SK-MEL-5 (cell line): Measurements from ENCODE around the gene FERMT1. TPM values are rescaled to one million over a fixed set of nuclear protein-coding genes. Genes with fewer than 3 reads are reported as not detected.
"Not testable (repeated sequence)": the region's sequence is repeated elsewhere in the genome, so short reads cannot be mapped to it uniquely, and the experiment has no call there.

Experiments
- DNase-seq: peaks from one replicate; pipeline ENCODE4 v3.0.0-alpha.2; 2016; ENCODE audit warnings: low read depth, low spot score
- in situ Hi-C: cut with HindIII; loops from 2 replicates; pipeline ENCODE4 v1.10.0; 2016; ENCODE audit warnings: low sequenced_read_pairs, high pct_unique_total_duplicates, low pct_unique_long_range_greater_than_20kb
- total RNA-seq: library from RNA; depleted of rRNA; stranded (reverse); fragments of >200 nt; shearing (Covaris generic); gene quantifications from 2 replicates; pipeline ENCODE4 v1.2.3, GENCODE V29; 2014

Gene FERMT1
- total RNA-seq, 1 experiment from 2014 or later, result 6.6 TPM

DNA sequence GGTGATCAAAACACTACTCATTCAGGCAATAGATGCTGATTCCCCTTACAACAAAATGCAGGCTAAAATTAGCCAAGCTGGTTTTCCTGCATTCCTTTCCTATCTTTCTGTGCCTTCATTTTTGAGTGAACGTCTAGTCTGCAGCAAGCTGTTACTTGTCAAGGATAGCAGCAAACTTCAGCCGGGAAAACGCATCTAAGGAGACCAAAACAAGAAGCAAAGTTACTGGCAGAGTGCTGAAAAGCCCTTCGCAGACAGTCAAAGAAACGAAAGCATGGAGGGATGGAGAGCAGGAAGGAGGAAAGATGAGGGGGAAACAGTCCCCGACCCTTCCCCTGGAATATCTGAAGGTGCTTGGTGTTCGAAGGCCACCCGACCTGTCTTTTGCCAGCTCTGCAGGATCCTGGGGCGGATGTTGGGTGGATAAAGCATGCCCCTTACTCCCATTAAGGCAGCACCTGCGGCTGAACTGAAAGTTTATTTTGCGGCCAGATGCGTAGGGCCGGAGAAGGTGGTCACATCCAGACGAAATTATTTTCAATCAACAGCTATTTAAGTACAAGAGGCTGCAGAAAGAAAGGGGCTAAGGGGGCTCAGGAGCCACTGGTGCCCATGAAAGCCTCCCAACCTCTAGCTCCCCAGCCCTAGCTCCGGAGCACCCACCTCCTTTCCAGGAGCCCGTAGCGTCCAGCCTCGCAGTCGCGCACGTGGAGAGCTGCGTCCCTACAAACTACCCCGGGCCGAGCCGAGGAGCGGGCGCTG is 538 bp downstream of the FERMT1 start:
- in situ Hi-C loops, result no loop called here
- DNase-seq, result peak; percentile 12

DNA sequence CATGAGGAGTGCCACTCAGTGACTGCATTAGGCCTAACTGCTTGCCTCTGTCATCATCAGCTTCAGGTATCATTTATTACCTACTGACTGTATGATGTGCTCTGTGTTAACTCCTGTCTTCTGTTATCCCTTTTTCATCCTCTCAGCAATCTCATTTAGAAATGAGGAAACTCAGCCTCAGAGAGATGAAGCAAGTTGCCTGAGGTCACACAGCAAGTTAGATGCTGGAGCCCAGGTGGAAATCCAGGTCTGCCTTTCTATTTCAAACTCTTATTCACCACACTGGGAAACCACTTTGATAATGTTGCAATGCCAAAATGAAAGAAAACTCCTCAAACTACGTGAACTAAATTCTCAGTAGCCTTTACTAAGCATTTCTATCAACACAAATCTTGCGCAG is 1.3 kb downstream of the FERMT1 start:
- DNase-seq, result no peak
- in situ Hi-C loops, result no loop called here

DNA sequence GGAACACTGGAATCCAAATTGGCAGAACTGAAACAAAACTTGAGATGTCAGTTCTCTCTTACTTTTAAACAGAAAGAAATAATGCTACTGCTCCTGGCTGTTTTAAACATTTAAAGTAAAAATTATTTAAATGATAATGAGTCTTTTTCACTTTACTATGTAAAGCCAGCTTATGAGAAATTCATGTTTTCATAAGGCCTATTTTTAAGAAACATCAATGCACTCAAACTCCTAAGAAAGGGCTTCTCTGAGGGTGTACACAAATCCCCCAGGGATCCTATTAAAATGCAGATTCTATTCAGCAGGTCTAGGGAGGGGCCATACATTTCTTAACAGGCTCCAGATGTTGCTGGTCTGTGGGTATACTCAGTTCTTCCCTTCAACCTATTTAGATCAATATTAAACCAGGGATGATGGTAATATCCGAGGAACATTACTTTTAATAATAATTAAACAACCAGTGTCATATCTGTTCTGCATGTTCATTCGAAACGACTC is 2.3 kb downstream of the FERMT1 start:
- in situ Hi-C loops, result no loop called here
- DNase-seq, result no peak

DNA sequence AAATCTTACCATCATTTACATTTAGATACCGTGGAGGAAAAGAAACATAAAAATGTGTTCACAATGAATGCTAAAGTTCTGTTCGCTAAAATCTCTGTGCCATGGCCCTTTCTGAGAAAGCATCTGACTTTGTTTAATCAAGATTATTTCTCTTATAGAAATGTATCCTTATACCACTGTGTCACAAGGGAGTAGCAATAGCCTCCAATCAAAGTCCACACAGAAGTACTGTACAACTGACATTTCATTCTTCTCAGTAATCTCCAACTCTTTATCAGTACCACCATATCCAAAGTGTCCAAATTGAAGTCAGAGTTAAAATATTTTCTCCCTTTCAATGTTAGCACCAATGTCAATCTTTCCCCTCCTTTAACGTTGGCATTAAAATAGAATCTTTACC is 6.1 kb downstream of the FERMT1 start:
- in situ Hi-C loops, result no loop called here

DNA sequence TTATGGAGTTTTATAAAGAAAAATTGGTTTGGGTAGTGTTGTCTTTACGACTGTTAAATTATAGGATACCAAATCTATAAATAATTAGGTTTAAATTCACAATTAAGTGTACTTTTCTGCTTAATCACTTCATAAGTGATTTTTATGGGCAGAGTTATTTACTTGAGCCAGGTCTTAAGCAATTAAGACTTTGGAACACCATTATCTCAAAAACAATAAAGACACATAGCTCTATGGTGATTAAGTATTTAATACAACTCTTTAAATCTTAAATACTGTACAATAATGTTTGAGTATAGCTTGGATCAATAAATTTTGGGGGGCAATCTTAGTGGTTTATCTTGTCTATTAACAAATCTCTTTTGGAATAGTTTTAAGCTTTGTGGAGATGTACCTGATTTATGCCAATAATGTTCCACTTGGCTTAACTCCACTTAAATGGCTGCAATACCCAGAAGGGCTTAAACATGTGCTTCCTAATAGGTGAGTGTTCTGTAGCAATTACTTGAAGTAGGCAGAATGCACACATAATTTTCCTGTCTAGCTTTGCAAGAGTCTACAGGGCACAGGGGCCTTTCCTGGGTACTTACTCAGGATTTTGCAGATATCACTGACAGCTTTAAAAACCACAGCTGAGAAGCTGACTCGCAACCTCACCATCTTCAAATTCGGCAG is 7.5 kb downstream of the FERMT1 start:
- DNase-seq, result no peak
- in situ Hi-C loops, result no loop called here

More for the DNA sequence above, 6.1 kb downstream of the FERMT1 start:
- DNase-seq, result no peak

DNA sequence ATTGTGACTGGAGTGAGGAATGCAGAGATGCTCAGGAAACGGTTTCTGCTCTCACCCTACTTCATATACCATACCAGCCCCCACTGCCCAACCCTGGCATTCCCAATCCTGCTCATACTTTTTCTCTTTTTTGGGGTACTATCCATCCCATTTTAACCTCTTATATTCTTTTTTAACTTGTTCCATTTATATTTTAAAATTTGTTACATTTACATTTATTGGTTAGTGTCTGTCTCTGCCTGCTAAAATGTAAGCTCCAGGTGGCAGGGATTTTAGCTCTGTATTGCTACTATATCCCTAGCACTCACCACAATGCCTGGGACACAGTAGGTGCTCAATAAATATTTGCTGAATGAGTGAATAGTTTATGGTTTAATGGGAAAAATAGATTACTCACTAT is 8.1 kb downstream of the FERMT1 start:
- in situ Hi-C loops, result no loop called here

DNA sequence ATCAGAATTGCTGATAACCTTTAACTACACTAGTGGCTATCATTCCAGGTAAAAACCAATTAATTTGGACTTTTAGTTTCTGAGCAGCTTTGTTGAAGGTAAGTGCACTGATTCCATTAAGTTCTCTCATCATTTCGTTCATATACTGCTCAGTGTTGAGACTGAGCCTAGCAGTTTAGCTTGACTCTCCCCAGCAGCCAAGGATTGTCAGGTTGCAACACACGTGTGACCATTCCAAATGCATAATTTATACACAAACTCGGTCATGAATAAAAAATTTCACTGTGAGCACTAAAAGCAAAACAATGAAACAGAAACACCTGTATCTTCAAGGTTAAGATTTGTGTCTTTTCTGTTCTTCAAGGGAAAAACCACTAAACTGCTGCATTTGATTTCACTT is 8.9 kb downstream of the FERMT1 start:
- in situ Hi-C loops, result no loop called here
- DNase-seq, result no peak

More for the DNA sequence above, 8.1 kb downstream of the FERMT1 start:
- DNase-seq, result no peak

DNA sequence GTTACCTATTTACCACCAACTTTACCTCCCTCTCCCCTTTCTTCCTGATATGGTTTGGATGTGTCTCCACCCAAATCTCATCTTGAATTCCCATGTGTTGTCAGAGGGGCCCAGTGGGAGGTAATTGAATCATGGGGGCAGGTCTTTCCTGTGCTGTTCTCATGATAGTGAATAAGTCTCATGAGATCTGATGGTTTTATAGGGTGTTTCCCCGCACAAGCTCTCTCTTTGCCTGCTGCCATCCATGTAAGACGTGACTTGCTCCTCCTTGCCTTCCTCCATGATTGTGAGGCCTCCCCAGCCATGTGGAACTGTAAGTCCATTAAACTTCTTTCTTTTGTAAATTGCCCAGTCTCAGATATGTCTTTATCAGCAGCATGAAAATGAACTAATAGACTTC is 9.9 kb downstream of the FERMT1 start:
- in situ Hi-C loops, DNase-seq: not testable (repeated sequence)

DNA sequence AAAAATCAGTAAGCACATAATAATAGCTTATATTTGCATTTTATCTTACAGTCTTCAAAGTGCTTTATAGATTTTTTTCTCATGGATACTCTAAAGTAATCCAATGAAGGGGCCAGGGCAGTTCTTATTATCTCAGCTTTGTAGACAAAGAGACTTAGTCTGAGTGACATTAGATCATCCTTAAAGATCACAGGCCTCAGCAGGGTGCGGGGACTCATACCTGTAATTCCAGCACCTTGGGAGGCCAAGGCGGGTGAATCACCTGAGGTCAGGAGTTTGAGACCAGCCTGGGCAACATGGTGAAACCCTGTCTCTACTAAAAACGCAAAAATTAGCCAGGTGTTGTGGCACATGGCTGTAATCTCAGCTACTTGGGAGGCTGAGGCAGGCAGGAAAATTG is 14.5 kb downstream of the FERMT1 start:
- in situ Hi-C loops, result no loop called here
- DNase-seq, result no peak

DNA sequence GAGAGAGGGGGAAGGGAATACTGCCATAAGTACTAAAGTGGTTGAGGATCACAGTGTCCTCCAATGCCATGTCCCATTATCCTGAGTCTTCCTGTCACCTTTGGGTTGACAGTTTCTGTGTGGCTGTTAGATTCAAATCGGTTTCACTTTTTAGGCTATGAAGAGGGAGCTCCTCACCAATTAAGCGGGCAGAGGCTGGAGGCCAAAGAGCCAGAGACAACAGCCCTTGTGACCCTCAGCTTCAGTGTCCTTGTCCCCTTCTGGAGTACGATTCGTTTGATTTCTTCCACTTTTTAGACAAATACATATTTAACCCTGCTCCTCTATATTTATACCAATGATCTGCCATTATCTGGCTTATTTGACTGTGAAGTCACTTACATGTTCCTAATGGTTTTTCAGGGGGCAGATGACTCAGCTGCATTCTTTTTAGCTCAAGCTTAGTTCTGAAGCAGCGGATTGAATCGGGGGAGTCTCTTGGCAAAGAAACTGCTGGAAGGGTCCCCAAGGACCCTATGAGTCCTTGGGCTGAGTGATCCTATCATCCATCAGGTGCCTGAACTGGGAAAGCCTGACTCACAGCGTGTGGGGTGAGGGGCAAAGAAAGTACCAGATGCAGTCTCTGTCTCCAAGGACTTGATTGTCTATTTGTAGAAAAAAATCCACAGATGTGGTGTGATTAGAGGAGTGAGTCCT is 18.2 kb downstream of the FERMT1 start:
- DNase-seq, result no peak
- in situ Hi-C loops, result no loop called here

DNA sequence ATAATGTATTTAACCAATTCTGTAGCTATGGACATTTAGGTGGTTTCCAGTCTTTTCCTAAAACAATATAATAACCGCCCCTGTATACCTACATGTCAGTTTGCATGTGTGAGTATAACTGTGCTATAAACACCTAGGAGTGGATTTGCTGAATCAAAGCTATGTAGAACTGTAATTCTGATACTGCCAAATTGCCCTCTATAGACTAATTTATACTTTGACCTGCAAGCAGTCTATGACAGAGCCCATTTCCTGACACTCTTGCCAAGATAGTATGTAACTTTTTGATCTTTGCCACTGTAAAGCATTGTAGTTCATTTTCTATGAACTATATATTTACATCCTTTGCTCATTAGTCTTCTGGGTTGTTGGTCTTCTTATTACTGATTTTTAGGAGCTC is 19.5 kb downstream of the FERMT1 start:
- DNase-seq, result no peak
- in situ Hi-C loops, result no loop called here

DNA sequence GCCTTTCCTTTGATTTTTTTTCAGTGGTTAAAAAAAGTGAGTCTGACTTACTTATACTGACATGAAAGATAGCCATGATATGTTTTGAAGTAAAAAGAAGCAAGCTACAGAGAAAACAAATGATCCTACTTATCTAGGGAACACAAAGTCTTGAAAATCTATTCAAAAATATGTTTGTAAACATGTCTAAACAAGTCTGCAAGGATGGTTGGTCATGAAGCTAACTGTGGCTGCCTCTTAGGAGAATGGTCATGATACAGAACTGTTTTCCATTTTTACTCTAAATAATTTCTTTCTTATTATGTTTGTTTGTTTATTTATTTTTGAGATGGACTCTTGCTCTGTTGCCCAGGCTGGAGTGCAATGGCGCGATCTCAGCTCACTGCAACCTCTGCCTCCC is 21.5 kb downstream of the FERMT1 start:
- in situ Hi-C loops, result no loop called here
- DNase-seq, result no peak

DNA sequence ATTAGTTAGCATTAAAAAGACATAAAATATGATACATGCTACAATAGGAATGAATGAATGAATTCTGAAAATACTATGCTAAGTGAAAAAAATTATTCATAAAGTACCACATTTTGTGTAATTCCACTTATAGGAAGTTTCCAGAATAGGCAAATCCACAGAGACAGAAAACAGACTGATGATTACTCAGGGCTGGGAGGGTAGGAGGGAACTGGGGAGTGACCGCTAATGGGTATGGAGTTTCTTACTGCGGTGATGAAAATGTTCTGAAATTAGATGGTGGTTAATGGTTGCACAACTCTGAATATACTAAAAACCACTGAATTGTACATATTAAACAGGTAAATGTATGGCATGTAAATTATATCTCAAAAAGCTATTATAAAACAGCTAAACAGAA is 22.6 kb downstream of the FERMT1 start:
- no peak for DNase-seq
- in situ Hi-C loops, result no loop called here

DNA sequence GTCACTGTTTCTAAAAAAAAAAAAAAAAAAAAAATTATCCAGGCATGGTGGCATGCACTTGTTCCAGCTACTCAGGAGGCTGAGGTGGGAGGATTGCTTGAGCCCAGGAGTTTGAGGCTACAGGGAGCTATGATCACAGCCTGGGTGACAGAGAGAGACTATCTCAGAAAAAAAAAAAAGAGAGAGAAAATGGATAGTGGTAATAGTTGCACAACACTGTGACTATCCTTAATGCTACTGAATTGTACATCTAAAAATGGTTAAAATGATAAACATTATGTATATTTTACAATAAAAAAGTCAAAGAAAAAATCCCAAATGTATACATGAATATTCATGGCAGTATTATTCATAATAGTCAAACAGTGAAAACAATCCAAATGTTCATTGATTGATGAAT is 23.0 kb downstream of the FERMT1 start:
- in situ Hi-C loops, result no loop called here
- no peak for DNase-seq

DNA sequence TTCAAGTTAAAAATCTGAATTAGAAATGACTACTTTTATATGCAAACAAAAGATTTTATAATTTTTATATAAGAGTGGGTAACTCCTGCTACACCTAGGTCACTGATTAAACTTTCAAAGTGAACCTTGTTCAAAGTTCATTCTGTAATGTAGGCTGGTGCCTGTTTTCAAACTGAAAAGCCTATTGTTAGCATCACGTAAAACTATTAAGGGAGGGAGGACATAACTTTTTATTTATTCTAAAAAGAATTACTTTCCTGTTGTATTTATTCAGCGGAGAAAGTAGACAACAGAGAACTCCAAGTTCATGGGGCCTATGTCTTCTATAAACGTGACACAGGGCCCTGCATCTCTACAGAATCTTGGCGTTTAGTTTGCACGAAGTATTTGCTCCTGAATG is 27.4 kb downstream of the FERMT1 start:
- DNase-seq, result no peak
- in situ Hi-C loops, result no loop called here

DNA sequence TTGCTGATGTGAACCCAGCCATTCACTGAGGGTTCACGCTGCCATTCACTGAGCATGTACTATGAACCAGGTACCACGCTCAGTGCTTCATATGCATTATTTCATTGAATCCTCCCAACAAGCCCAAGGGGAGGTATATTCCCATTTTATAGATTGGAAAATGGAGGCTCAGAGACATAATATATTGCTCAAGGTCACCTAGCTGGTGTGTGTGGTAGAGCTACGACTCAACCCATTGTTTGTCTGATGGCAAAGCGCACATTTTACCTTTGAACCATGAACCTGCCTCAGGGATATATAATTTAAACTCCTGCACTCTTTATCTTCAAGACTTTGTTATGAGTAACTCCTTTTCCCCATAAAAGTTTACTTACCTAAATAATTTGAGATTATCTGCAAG is 28.3 kb downstream of the FERMT1 start:
- in situ Hi-C loops, result no loop called here
- DNase-seq, result no peak

DNA sequence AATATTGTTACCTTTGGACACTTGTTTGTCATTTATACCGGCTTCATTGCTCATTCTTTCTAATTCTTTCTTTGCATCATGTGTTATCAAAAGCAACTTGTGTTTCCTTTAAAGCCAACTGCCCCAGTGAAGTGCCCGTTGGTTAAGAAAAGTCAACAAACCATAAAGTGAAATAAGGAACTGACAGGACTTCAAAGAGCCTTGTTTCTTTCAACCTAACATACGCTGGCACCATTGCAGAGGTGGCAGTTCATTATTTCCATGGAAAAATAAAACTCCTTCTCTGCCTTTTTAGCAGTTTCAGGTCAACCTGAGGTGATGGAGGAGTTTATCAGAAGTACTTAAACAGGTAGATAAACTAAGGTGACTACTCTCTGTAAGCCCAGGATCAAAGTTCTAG is 28.8 kb downstream of the FERMT1 start:
- DNase-seq, result no peak
- in situ Hi-C loops, result no loop called here

DNA sequence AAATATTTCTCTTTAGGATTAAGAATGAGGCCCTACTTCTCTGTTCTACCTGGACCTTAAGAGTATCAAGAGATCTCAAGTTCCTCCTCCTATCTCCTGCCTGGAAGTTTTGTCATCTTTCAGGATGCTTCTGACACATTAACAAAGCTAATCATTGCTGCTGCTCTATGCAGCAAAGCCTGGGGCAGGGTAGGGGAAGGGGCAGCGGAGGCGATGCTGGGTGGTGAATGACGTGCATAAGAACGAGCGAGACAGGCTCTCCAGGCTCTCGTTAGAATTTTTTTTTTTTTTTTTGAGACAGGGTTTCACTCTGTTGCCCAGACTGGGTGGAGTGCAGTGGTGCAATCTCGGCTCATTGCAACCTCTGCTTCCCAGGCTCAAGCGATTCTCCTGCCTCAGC is 31.2 kb downstream of the FERMT1 start:
- no peak for DNase-seq
- in situ Hi-C loops, result no loop called here

DNA sequence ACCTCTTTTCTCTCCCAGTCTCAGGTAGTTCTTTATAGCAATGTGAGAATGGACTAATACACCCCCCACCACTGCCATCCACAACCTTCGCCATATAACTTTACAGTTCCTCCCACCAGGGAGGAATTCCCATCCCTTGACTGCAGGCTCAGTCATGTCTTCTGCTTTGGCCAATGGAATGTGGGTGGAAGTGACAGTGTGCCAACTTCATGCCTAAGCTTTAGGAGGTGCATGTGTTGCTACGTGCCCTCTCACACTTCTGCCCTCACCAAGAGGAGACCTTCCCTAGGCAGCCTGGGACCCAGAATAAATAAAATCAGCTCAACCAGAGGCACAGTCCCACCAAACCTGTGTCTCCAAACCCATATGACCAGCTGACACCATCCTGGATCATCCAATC is 36.0 kb downstream of the FERMT1 start:
- in situ Hi-C loops, result no loop called here
- DNase-seq, result no peak
